OCI-LY3 (cell line): ENCODE measurements around the gene FZD2.

Source experiments
- H2AFZ ChIP-seq: fragments of 200-600, 300-600 bp; shearing (Covaris generic); 2 replicates; pipeline ENCODE4 v1.6.0; 2014; ENCODE audit warnings: antibody characterized with exemption, low read depth, low read length
- H3K27ac ChIP-seq: fragments of 200-600, 300-600 bp; sonication (generic); 2 replicates; pipeline ENCODE4 v1.5.1; 2014; ENCODE audit warnings: mild to moderate bottlenecking, low read length, moderate library complexity, mixed read lengths
- H3K27me3 ChIP-seq: fragments of 200-600, 300-600 bp; sonication (generic); 2 replicates; pipeline ENCODE4 v1.6.1; 2014; ENCODE audit warnings: low read depth, low read length, mixed read lengths
- H3K36me3 ChIP-seq: fragments of 200-600, 300-600 bp; sonication (generic); replicated peaks from 2 replicates; pipeline ENCODE3; 2014; ENCODE audit warnings: low read depth, low read length, mixed read lengths
- H3K4me1 ChIP-seq: fragments of 300-600, 200-600 bp; sonication (generic); 2 replicates; pipeline ENCODE4 v1.6.1; 2014; ENCODE audit warnings: low read length, mixed read lengths
- H3K4me2 ChIP-seq: fragments of 200-600, 300-600 bp; sonication (generic); 2 replicates; pipeline ENCODE4 v1.6.1; 2014; ENCODE audit warnings: low read length, mixed read lengths
- H3K4me3 ChIP-seq: fragments of 300-600, 200-600 bp; sonication (generic); 2 replicates; pipeline ENCODE4 v1.5.1; 2014; ENCODE audit warnings: antibody characterized with exemption, mild to moderate bottlenecking, low read length, moderate library complexity
- H3K79me2 ChIP-seq: fragments of 300-600, 200-600 bp; shearing (Covaris generic); 2 replicates; pipeline ENCODE4 v1.6.1; 2014; ENCODE audit warnings: mild to moderate bottlenecking, low read length, mixed read lengths
- H3K9ac ChIP-seq: fragments of 300-600, 200-600 bp; shearing (Covaris generic); 2 replicates; pipeline ENCODE4 v1.6.0; 2014; ENCODE audit warnings: mild to moderate bottlenecking, low read length, moderate library complexity
- H3K9me3 ChIP-seq: fragments of 200-600, 300-600 bp; shearing (Covaris generic); 2 replicates; pipeline ENCODE4 v1.6.1; 2014; ENCODE audit warnings: low read length, mixed read lengths; ENCODE audit not compliant: insufficient read depth
- H4K20me1 ChIP-seq: fragments of 200-600, 300-600 bp; sonication (generic); 2 replicates; pipeline ENCODE4 v1.6.1; 2016; ENCODE audit warnings: low read length, mixed read lengths; ENCODE audit not compliant: insufficient read depth
- EZH2phosphoT487 ChIP-seq: fragments of 200-600 bp; shearing (Covaris generic); IDR thresholded peaks from 2 replicates; pipeline ENCODE4 v1.6.1; 2018; ENCODE audit warnings: antibody characterized with exemption, mixed run types, low read depth
- TF ChIP-seq, protein P1 (sequence below): fragments of 200-600, 300-600 bp; sonication (generic); IDR thresholded peaks from 2 replicates; pipeline ENCODE4 v1.5.1; 2014; ENCODE audit warnings: antibody characterized with exemption, low read length, low read depth

The FZD2 gene

DNA sequence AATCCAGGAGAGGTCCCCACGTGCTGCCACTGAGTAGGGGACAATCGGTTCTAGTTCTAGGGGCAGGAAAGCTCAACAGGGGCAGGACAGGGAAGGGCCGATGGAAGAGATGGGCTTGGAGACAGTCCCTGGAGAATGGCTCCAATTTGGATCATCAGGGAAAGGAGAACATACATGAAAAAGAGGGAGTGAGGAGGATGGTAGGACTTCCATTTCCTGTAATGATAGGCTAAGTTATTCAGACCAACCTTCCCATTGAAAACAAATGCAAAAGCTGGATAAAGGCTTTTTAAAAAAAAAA is 33.7 kb upstream of the FZD2 start:
- H3K27me3 ChIP-seq = no peaks in the 10 kb centered on the region
- H3K27ac ChIP-seq = no peak overlapping the region
- H3K9ac ChIP-seq = peak overlapping the region; percentile 45; the same call in 1 of the 2 replicates
- no peaks in the 10 kb centered on the region for H4K20me1 ChIP-seq
- H3K4me2 ChIP-seq = peak overlapping the region; percentile 66
- H2AFZ ChIP-seq = peak overlapping the region; percentile 100
- TF ChIP-seq, protein P1, sequence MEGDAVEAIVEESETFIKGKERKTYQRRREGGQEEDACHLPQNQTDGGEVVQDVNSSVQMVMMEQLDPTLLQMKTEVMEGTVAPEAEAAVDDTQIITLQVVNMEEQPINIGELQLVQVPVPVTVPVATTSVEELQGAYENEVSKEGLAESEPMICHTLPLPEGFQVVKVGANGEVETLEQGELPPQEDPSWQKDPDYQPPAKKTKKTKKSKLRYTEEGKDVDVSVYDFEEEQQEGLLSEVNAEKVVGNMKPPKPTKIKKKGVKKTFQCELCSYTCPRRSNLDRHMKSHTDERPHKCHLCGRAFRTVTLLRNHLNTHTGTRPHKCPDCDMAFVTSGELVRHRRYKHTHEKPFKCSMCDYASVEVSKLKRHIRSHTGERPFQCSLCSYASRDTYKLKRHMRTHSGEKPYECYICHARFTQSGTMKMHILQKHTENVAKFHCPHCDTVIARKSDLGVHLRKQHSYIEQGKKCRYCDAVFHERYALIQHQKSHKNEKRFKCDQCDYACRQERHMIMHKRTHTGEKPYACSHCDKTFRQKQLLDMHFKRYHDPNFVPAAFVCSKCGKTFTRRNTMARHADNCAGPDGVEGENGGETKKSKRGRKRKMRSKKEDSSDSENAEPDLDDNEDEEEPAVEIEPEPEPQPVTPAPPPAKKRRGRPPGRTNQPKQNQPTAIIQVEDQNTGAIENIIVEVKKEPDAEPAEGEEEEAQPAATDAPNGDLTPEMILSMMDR = no peak
- no peak for TF ChIP-seq EZH2phosphoT487
- H3K9me3 ChIP-seq = no peaks in the 10 kb centered on the region
- peaks cover 8% of the 10 kb centered on the region for H3K4me1 ChIP-seq
- peak overlapping the region; percentile 58 for H3K4me3 ChIP-seq
- H3K36me3 ChIP-seq = no peaks in the 10 kb centered on the region
- H3K79me2 ChIP-seq = no peaks in the 10 kb centered on the region

DNA sequence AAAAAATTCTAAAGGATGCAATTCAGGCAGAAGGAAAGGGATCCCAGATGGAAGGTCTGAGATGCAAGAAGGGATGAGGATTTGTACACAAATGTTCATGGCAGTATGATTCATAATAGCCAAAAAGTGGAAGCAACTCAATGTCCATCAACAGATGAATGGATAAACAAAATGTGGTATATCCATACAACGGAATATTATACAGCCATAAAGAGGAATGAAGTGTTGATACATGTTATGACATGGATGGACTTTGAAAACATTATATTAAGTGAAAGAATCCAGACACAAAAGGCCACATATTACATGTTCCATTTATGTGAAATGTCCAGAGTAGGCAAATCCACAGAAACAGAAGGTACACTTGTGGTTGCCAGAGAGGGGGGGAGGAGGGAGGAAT is 30.2 kb upstream of the FZD2 start:
- Histone ChIP-seq H3K36me3 (no peaks in the 10 kb centered on the region), H2AFZ (no peak overlapping the region), H3K4me3 (no peak overlapping the region), H3K79me2 (no peaks in the 10 kb centered on the region), H3K9ac (no peak overlapping the region), H4K20me1 (no peaks in the 10 kb centered on the region), H3K4me1 (peaks cover 12% of the 10 kb centered on the region), H3K9me3 (no peaks in the 10 kb centered on the region), H3K27me3 (no peaks in the 10 kb centered on the region), H3K4me2 (no peak overlapping the region), H3K27ac (no peak overlapping the region)
- TF ChIP-seq, protein P1 = no peak

DNA sequence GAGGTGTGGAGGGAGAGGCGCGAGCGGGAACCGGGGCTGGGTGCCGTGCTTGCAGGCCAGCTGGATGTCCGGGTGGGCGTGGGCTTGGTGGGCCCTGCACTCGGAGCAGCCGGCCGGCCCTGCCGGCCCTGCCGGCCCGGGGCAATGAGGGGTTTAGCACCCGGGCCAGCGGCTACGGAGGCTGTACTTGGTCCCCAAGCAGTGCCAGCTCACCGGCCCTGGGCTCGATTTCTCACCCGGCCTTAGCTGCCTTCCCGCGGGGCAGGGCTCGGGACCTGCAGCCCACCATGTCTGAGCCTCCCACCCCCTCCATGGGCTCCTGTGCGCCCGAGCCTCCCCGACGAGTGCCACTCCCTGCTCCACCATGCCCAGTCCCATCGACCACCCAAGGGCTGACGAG is 29.3 kb upstream of the FZD2 start:
- Histone ChIP-seq H3K4me3 (no peak overlapping the region), H3K27me3 (no peaks in the 10 kb centered on the region), H3K9ac (no peak overlapping the region), H3K36me3 (no peaks in the 10 kb centered on the region), H3K79me2 (no peaks in the 10 kb centered on the region), H4K20me1 (no peaks in the 10 kb centered on the region), H3K4me2 (no peak overlapping the region), H3K4me1 (peaks cover 11% of the 10 kb centered on the region), H3K9me3 (no peaks in the 10 kb centered on the region), H3K27ac (no peak overlapping the region), H2AFZ (no peak overlapping the region)
- TF ChIP-seq, protein P1 = no peak
- TF ChIP-seq EZH2phosphoT487 = no peak

DNA sequence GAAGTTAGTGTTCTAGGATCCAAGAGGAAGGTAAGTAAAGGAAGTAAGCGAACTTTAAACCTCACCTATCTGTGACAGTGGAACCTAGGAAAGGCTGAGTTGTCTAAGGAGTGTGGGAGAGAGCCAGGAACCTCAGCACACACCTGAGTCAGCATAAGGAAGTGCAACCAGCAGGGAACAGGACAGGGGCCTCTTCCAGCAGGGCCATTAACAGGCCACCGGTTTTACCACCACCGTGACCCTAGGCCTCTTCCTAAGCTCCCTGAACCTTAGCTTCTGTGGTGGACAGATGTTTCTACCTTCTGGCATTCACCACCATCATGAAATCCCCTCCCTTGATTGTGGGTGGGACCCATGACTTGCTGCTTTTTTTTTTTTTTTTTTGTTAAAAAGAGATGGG is 27.4 kb upstream of the FZD2 start:
- Histone ChIP-seq H3K9me3 (no peaks in the 10 kb centered on the region), H4K20me1 (no peaks in the 10 kb centered on the region), H2AFZ (no peak overlapping the region), H3K4me2 (no peak overlapping the region), H3K4me1 (peaks cover 19% of the 10 kb centered on the region), H3K27me3 (no peaks in the 10 kb centered on the region), H3K4me3 (no peak overlapping the region), H3K27ac (no peak overlapping the region), H3K9ac (no peak overlapping the region), H3K79me2 (no peaks in the 10 kb centered on the region), H3K36me3 (no peaks in the 10 kb centered on the region)
- no peak for TF ChIP-seq EZH2phosphoT487
- TF ChIP-seq, protein P1 = no peak
